ENCODE results near the gene TOGARAM1. TPM values are rescaled to one million over a fixed set of nuclear protein-coding genes. Genes with fewer than 3 reads are reported as not detected.

Gene TOGARAM1
- total and polyA plus RNA-seq, 2 donors: 10.7 to 16.0 TPM

DNA sequence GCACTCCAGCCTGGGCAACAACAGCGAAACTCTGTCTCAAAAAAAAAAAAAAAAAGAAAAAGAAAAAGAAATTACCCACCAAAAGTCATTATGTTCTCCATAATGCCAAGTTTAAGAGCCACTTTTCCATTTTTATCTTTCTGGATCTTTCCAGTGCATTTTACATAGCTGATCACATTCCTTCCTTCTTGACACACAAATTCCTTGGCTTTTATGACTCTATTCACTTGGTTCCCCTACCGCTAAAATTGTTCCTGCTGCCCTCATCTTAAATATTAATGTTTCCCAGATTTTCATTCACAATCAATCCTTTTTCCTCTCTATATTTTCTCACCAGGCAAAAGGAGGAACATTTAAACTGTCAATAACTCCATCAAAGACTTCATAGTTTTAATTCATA is 20.4 kb upstream of the TOGARAM1 start:
- no peaks in the 10 kb centered on the region for H3K27me3 ChIP-seq (ENCODE audit: control insufficient read depth in 2 of 2, insufficient read depth in 1 of 2, low read length in 1 of 2)
- H3K27ac ChIP-seq (ENCODE audit: low read depth in 1 of 2, low read length in 1 of 2): no peak overlapping the region
- no peak for DNase-seq (ENCODE audit: low read depth in 6 of 9, low spot score in 9 of 9)
- H3K4me1 ChIP-seq (ENCODE audit: control insufficient read depth in 2 of 2, insufficient read depth in 2 of 2, low read length in 2 of 2): peaks cover 4 to 9% of the 10 kb centered on the region in 2 donors
- no peak overlapping the region for H3K4me3 ChIP-seq (ENCODE audit: low read length in 2 of 2)
- H3K9me3 ChIP-seq (ENCODE audit: control insufficient read depth in 2 of 2, insufficient read depth in 1 of 2, low read length in 1 of 2): no peaks in the 10 kb centered on the region
- 96% methylated on average over 2 of the region's 2 CpGs for WGBS
- H3K36me3 ChIP-seq (ENCODE audit: control insufficient read depth in 2 of 2, insufficient read depth in 2 of 2, low read length in 1 of 2): peaks cover 26 to 31% of the 10 kb centered on the region in 2 donors

DNA sequence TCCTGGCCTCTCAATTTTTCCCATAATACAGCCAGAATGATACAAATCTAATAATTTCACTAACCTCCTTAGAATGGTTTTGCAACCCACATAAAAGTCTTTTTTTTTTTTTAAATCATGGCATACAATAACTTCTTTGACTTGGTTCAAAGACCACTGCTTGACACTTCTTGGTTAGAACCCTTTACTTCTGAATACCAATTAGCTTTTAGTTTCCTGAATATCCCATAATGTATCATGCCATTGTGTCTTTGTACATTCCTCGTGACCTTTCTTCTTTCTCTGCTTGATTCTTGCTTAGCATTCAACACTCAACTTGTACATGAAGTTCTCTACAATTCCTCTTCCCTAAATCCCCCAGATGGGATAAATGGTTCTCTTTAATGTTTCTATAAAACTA is 19.6 kb upstream of the TOGARAM1 start:
- H3K4me3 ChIP-seq (ENCODE audit: low read length in 2 of 2): no peak overlapping the region
- H3K27me3 ChIP-seq (ENCODE audit: control insufficient read depth in 2 of 2, insufficient read depth in 1 of 2, low read length in 1 of 2): no peaks in the 10 kb centered on the region
- no peaks in the 10 kb centered on the region for H3K9me3 ChIP-seq (ENCODE audit: control insufficient read depth in 2 of 2, insufficient read depth in 1 of 2, low read length in 1 of 2)
- no peak for DNase-seq (ENCODE audit: low read depth in 6 of 9, low spot score in 9 of 9)
- H3K4me1 ChIP-seq (ENCODE audit: control insufficient read depth in 2 of 2, insufficient read depth in 2 of 2, low read length in 2 of 2): peaks cover 4 to 9% of the 10 kb centered on the region in 2 donors
- WGBS: 97% methylated on average over 1 of the region's 1 CpG
- no peak overlapping the region for H3K27ac ChIP-seq (ENCODE audit: low read depth in 1 of 2, low read length in 1 of 2)
- peaks cover 28 to 31% of the 10 kb centered on the region in 2 donors for H3K36me3 ChIP-seq (ENCODE audit: control insufficient read depth in 2 of 2, insufficient read depth in 2 of 2, low read length in 1 of 2)

- H3K36me3 ChIP-seq (ENCODE audit: control insufficient read depth in 2 of 2, insufficient read depth in 2 of 2, low read length in 1 of 2): peaks cover 17 to 19% of the 10 kb centered on the region in 2 donors
Observed at GRCh38 chr14:44944107-44944506, 17.9 kb upstream of the TOGARAM1 start.

DNA sequence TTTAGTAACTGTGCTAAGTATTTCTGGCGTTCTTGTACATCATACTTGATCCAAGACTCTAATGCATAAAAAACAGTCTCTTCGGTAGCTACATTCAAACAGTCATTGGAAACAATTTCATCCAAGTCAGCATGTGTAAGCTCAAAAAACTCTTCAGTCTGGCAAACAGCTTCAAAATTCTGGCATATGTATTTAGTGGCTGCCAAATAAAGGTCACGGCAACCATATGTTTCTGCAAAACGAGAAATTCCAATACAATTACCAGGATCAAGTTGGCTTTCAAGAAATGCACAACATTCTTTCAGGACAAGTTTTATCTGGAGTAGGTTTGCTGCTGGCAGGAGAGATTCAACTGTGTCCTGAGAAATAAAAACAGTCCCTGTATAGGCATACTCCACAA is 16.7 kb upstream of the TOGARAM1 start:
- Histone ChIP-seq H3K9me3 (ENCODE audit: control insufficient read depth in 2 of 2, insufficient read depth in 1 of 2, low read length in 1 of 2) (no peaks in the 10 kb centered on the region), H3K4me1 (ENCODE audit: control insufficient read depth in 2 of 2, insufficient read depth in 2 of 2, low read length in 2 of 2) (peaks cover 0 to 9% of the 10 kb centered on the region in 2 donors), H3K27ac (ENCODE audit: low read depth in 1 of 2, low read length in 1 of 2) (no peak overlapping the region), H3K36me3 (ENCODE audit: control insufficient read depth in 2 of 2, insufficient read depth in 2 of 2, low read length in 1 of 2) (peaks cover 12 to 13% of the 10 kb centered on the region in 2 donors), H3K27me3 (ENCODE audit: control insufficient read depth in 2 of 2, insufficient read depth in 1 of 2, low read length in 1 of 2) (no peaks in the 10 kb centered on the region), H3K4me3 (ENCODE audit: low read length in 2 of 2) (no peak overlapping the region)
- no peak for DNase-seq (ENCODE audit: low read depth in 6 of 9, low spot score in 9 of 9)
- WGBS: 98% methylated on average over 4 of the region's 4 CpGs

More at GRCh38 chr14:44944107-44944506, 17.9 kb upstream of the TOGARAM1 start:
- Histone ChIP-seq H3K9me3 (ENCODE audit: control insufficient read depth in 2 of 2, insufficient read depth in 1 of 2, low read length in 1 of 2) (no peaks in the 10 kb centered on the region), H3K27me3 (ENCODE audit: control insufficient read depth in 2 of 2, insufficient read depth in 1 of 2, low read length in 1 of 2) (no peaks in the 10 kb centered on the region), H3K27ac (ENCODE audit: low read depth in 1 of 2, low read length in 1 of 2) (no peak overlapping the region), H3K4me3 (ENCODE audit: low read length in 2 of 2) (no peak overlapping the region), H3K4me1 (ENCODE audit: control insufficient read depth in 2 of 2, insufficient read depth in 2 of 2, low read length in 2 of 2) (peaks cover 4 to 9% of the 10 kb centered on the region in 2 donors)
- DNase-seq (ENCODE audit: low read depth in 6 of 9, low spot score in 9 of 9): no peak

DNA sequence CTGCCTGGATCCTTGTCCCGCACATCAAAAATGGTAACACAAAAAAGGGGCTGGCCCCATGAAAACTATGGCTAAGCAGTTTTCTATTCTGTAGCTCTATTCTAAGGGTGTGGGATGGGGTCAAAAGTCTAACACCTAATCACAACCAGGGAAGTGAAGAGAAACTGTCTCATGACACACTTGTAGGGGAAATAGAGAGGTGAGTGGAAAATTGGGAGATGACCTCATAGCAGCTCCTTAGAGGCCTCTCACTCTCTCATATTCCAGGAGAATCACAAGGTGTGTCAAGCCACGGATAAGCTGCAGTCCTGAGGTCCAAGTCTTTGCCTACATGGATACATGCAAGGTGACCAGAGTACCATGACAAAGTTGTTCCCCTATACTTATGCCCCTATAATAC is 10.9 kb upstream of the TOGARAM1 start:
- DNase-seq (ENCODE audit: low read depth in 6 of 9, low spot score in 9 of 9): no peak
- H3K4me3 ChIP-seq (ENCODE audit: low read length in 2 of 2): no peak overlapping the region
- H3K36me3 ChIP-seq (ENCODE audit: control insufficient read depth in 2 of 2, insufficient read depth in 2 of 2, low read length in 1 of 2): peaks cover 0 to 8% of the 10 kb centered on the region in 2 donors
- WGBS: 97% methylated on average over 2 of the region's 2 CpGs
- H3K9me3 ChIP-seq (ENCODE audit: control insufficient read depth in 2 of 2, insufficient read depth in 1 of 2, low read length in 1 of 2): no peaks in the 10 kb centered on the region
- no peaks in the 10 kb centered on the region for H3K4me1 ChIP-seq (ENCODE audit: control insufficient read depth in 2 of 2, insufficient read depth in 2 of 2, low read length in 2 of 2)
- no peaks in the 10 kb centered on the region for H3K27me3 ChIP-seq (ENCODE audit: control insufficient read depth in 2 of 2, insufficient read depth in 1 of 2, low read length in 1 of 2)
- H3K27ac ChIP-seq (ENCODE audit: low read depth in 1 of 2, low read length in 1 of 2): no peak overlapping the region

- Histone ChIP-seq H3K4me1 (ENCODE audit: control insufficient read depth in 2 of 2, insufficient read depth in 2 of 2, low read length in 2 of 2) (no peaks in the 10 kb centered on the region), H3K36me3 (ENCODE audit: control insufficient read depth in 2 of 2, insufficient read depth in 2 of 2, low read length in 1 of 2) (peaks cover 0 to 6% of the 10 kb centered on the region in 2 donors), H3K4me3 (ENCODE audit: low read length in 2 of 2) (no peak overlapping the region), H3K27me3 (ENCODE audit: control insufficient read depth in 2 of 2, insufficient read depth in 1 of 2, low read length in 1 of 2) (no peaks in the 10 kb centered on the region), H3K9me3 (ENCODE audit: control insufficient read depth in 2 of 2, insufficient read depth in 1 of 2, low read length in 1 of 2) (no peaks in the 10 kb centered on the region), H3K27ac (ENCODE audit: low read depth in 1 of 2, low read length in 1 of 2) (no peak overlapping the region)
- DNase-seq (ENCODE audit: low read depth in 6 of 9, low spot score in 9 of 9): no peak
- 97% methylated on average over 4 of the region's 4 CpGs for WGBS
Observed at GRCh38 chr14:44952391-44953110, 9.4 kb upstream of the TOGARAM1 start.

DNA sequence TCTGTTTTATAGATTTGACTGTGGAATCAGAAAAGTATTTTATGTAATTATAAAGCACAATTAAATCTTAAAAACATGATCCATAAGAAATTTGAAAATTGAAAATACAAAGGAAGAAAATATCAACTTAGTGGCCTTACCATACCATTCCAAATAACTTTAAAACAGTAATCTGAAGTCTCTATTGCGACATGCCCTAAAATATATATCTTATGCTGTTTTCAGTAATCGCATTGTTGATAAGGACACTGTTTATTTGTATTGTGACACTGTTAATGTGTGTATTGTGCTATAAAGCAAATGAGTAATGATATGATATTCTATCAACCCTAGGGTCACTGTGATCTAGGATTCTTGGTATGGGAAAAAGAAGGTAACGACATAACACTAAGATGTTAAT is 7.2 kb upstream of the TOGARAM1 start:
- H3K4me3 ChIP-seq (ENCODE audit: low read length in 2 of 2): no peak overlapping the region
- H3K27ac ChIP-seq (ENCODE audit: low read depth in 1 of 2, low read length in 1 of 2): no peak overlapping the region
- H3K9me3 ChIP-seq (ENCODE audit: control insufficient read depth in 2 of 2, insufficient read depth in 1 of 2, low read length in 1 of 2): no peaks in the 10 kb centered on the region
- DNase-seq (ENCODE audit: low read depth in 6 of 9, low spot score in 9 of 9): no peak
- peaks cover 0 to 6% of the 10 kb centered on the region in 2 donors for H3K36me3 ChIP-seq (ENCODE audit: control insufficient read depth in 2 of 2, insufficient read depth in 2 of 2, low read length in 1 of 2)
- no peaks in the 10 kb centered on the region for H3K4me1 ChIP-seq (ENCODE audit: control insufficient read depth in 2 of 2, insufficient read depth in 2 of 2, low read length in 2 of 2)
- no peaks in the 10 kb centered on the region for H3K27me3 ChIP-seq (ENCODE audit: control insufficient read depth in 2 of 2, insufficient read depth in 1 of 2, low read length in 1 of 2)
- 98% methylated on average over 3 of the region's 3 CpGs for WGBS

GRCh38 chr14:44955528-44955927 is 6.5 kb upstream of the TOGARAM1 start:
- Histone ChIP-seq H3K36me3 (ENCODE audit: control insufficient read depth in 2 of 2, insufficient read depth in 2 of 2, low read length in 1 of 2) (peaks cover 0 to 6% of the 10 kb centered on the region in 2 donors), H3K27ac (ENCODE audit: low read depth in 1 of 2, low read length in 1 of 2) (no peak overlapping the region), H3K4me1 (ENCODE audit: control insufficient read depth in 2 of 2, insufficient read depth in 2 of 2, low read length in 2 of 2) (peaks cover 0 to 6% of the 10 kb centered on the region in 2 donors), H3K27me3 (ENCODE audit: control insufficient read depth in 2 of 2, insufficient read depth in 1 of 2, low read length in 1 of 2) (no peaks in the 10 kb centered on the region), H3K9me3 (ENCODE audit: control insufficient read depth in 2 of 2, insufficient read depth in 1 of 2, low read length in 1 of 2) (no peaks in the 10 kb centered on the region), H3K4me3 (ENCODE audit: low read length in 2 of 2) (no peak overlapping the region)
- 83% methylated on average over 3 of the region's 3 CpGs for WGBS
- no peak for DNase-seq (ENCODE audit: low read depth in 6 of 9, low spot score in 9 of 9)

GRCh38 chr14:44956866-44957265 is 5.1 kb upstream of the TOGARAM1 start:
- Histone ChIP-seq H3K27me3 (ENCODE audit: control insufficient read depth in 2 of 2, insufficient read depth in 1 of 2, low read length in 1 of 2) (no peaks in the 10 kb centered on the region), H3K27ac (ENCODE audit: low read depth in 1 of 2, low read length in 1 of 2) (no peak overlapping the region), H3K4me3 (ENCODE audit: low read length in 2 of 2) (no peak overlapping the region), H3K9me3 (ENCODE audit: control insufficient read depth in 2 of 2, insufficient read depth in 1 of 2, low read length in 1 of 2) (peaks cover 0 to 2% of the 10 kb centered on the region in 2 donors), H3K36me3 (ENCODE audit: control insufficient read depth in 2 of 2, insufficient read depth in 2 of 2, low read length in 1 of 2) (peaks cover 0 to 2% of the 10 kb centered on the region in 2 donors), H3K4me1 (ENCODE audit: control insufficient read depth in 2 of 2, insufficient read depth in 2 of 2, low read length in 2 of 2) (peaks cover 0 to 6% of the 10 kb centered on the region in 2 donors)
- WGBS: 99% methylated on average over 3 of the region's 3 CpGs
- no peak for DNase-seq (ENCODE audit: low read depth in 6 of 9, low spot score in 9 of 9)

Measured in thymus (tissue), 11 donors.